H7 (cell line): ENCODE measurements around the gene HBEGF. TPM values are rescaled to one million over a fixed set of nuclear protein-coding genes. Genes with fewer than 3 reads are reported as not detected.

Source experiments
- DNase-seq: peaks from one replicate; pipeline ENCODE4 v3.0.0; 2012
- H3K27me3 ChIP-seq: 2 replicates; pipeline ENCODE4 v1.6.0; 2011; ENCODE audit warnings: mild to moderate bottlenecking, low read length; ENCODE audit not compliant: control insufficient read depth, insufficient read depth
- H3K36me3 ChIP-seq: replicated peaks from 2 replicates; pipeline ENCODE4 v1.5.1; 2011; ENCODE audit warnings: low read length; ENCODE audit not compliant: control insufficient read depth, insufficient read depth
- H3K4me3 ChIP-seq: 2 replicates; pipeline ENCODE4 v1.5.1; 2011; ENCODE audit warnings: low read depth, mild to moderate bottlenecking, control low read depth, low read length, moderate library complexity; ENCODE audit not compliant: insufficient read depth
- total RNA-seq: library from RNA; depleted of rRNA; stranded (reverse); fragments of >200 nt; shearing (Covaris generic); gene quantifications from 2 replicates; pipeline ENCODE4 v1.2.3, GENCODE V29; 2014

The HBEGF gene
- total RNA-seq, 1 experiment from 2014 or later = 1.6 TPM

- H3K4me3 ChIP-seq = no peak overlapping the region
- H3K36me3 ChIP-seq = no peaks in the 10 kb centered on the region
- no peaks in the 10 kb centered on the region for H3K27me3 ChIP-seq
- DNase-seq = no peak
Measured at GRCh38 chr5:140312067-140312790, 34.2 kb downstream of the HBEGF start.

GRCh38 chr5:140311011-140311467 is 35.4 kb downstream of the HBEGF start:
- Histone ChIP-seq H3K27me3 (no peaks in the 10 kb centered on the region), H3K4me3 (no peak overlapping the region), H3K36me3 (no peaks in the 10 kb centered on the region)
- DNase-seq = no peak

GRCh38 chr5:140310434-140310833 is 36.0 kb downstream of the HBEGF start:
- H3K36me3 ChIP-seq = no peaks in the 10 kb centered on the region
- DNase-seq = no peak
- no peak overlapping the region for H3K4me3 ChIP-seq
- no peaks in the 10 kb centered on the region for H3K27me3 ChIP-seq

GRCh38 chr5:140309706-140310249 is 36.6 kb downstream of the HBEGF start:
- Histone ChIP-seq H3K27me3 (no peaks in the 10 kb centered on the region), H3K36me3 (no peaks in the 10 kb centered on the region), H3K4me3 (no peak overlapping the region)
- no peak for DNase-seq

GRCh38 chr5:140305471-140305870 is 40.9 kb downstream of the HBEGF start:
- H3K36me3 ChIP-seq = no peaks in the 10 kb centered on the region
- no peak for DNase-seq
- H3K27me3 ChIP-seq = no peaks in the 10 kb centered on the region
- no peak overlapping the region for H3K4me3 ChIP-seq

GRCh38 chr5:140303966-140304365 is 42.4 kb downstream of the HBEGF start:
- no peaks in the 10 kb centered on the region for H3K27me3 ChIP-seq
- no peak for DNase-seq
- H3K4me3 ChIP-seq = no peak overlapping the region
- no peaks in the 10 kb centered on the region for H3K36me3 ChIP-seq

- peak; percentile 93 for DNase-seq
- H3K36me3 ChIP-seq = no peaks in the 10 kb centered on the region
- no peaks in the 10 kb centered on the region for H3K27me3 ChIP-seq
- H3K4me3 ChIP-seq = peak within 1 kb of the TSS; percentile 59
Measured at GRCh38 chr5:140302786-140303639, 43.4 kb downstream of the HBEGF start, which contains the start of gene PFDN1. PFDN1 (minus strand) TSS chr5:140303101; CDS start chr5:140303073, 28 bp downstream.

- Histone ChIP-seq H3K36me3 (no peaks in the 10 kb centered on the region), H3K27me3 (no peaks in the 10 kb centered on the region), H3K4me3 (no peak overlapping the region)
- DNase-seq = no peak
Measured at GRCh38 chr5:140301136-140301535, 45.3 kb downstream of the HBEGF start.

- Histone ChIP-seq H3K4me3 (no peak overlapping the region), H3K36me3 (no peaks in the 10 kb centered on the region), H3K27me3 (no peaks in the 10 kb centered on the region)
- DNase-seq = no peak
Measured at GRCh38 chr5:140299056-140299455, 47.3 kb downstream of the HBEGF start.

- Histone ChIP-seq H3K27me3 (no peaks in the 10 kb centered on the region), H3K36me3 (no peaks in the 10 kb centered on the region), H3K4me3 (no peak overlapping the region)
- no peak for DNase-seq
Measured at GRCh38 chr5:140298183-140298601, 48.2 kb downstream of the HBEGF start.

GRCh38 chr5:140297283-140297682 is 49.1 kb downstream of the HBEGF start:
- Histone ChIP-seq H3K27me3 (no peaks in the 10 kb centered on the region), H3K36me3 (no peaks in the 10 kb centered on the region), H3K4me3 (no peak overlapping the region)
- DNase-seq = no peak

- no peak for DNase-seq
- Histone ChIP-seq H3K4me3 (no peak overlapping the region), H3K36me3 (no peaks in the 10 kb centered on the region), H3K27me3 (no peaks in the 10 kb centered on the region)
Measured at GRCh38 chr5:140296289-140296688, 50.1 kb downstream of the HBEGF start.

GRCh38 chr5:140295414-140295813 is 51.0 kb downstream of the HBEGF start:
- Histone ChIP-seq H3K36me3 (no peaks in the 10 kb centered on the region), H3K4me3 (no peak overlapping the region), H3K27me3 (no peaks in the 10 kb centered on the region)
- DNase-seq = no peak

GRCh38 chr5:140294753-140295152 is 51.6 kb downstream of the HBEGF start:
- Histone ChIP-seq H3K36me3 (no peaks in the 10 kb centered on the region), H3K4me3 (no peak overlapping the region), H3K27me3 (no peaks in the 10 kb centered on the region)
- no peak for DNase-seq

GRCh38 chr5:140293849-140294100 is 52.6 kb downstream of the HBEGF start:
- no peaks in the 10 kb centered on the region for H3K27me3 ChIP-seq
- no peak overlapping the region for H3K4me3 ChIP-seq
- no peak for DNase-seq
- no peaks in the 10 kb centered on the region for H3K36me3 ChIP-seq
